ENCODE measurements around the gene LAMP1.
"Not testable (repeated sequence)": the region's sequence is repeated elsewhere in the genome, so short reads cannot be mapped to it uniquely, and the experiment has no call there.

Gene LAMP1

GRCh38 chr13:113371061-113371460 is 74.0 kb downstream of the LAMP1 start:
- DNase-seq (ENCODE audit: extremely low read depth, insufficient read length): no peak
- TF ChIP-seq CTCF (IDR thresholded peaks at IDR 0.05; ENCODE audit: insufficient read depth, low read length, poor library complexity, severe bottlenecking): no peak

GRCh38 chr13:113371701-113372100 is 74.7 kb downstream of the LAMP1 start:
- not testable (repeated sequence) for H3K36me3 ChIP-seq (ENCODE audit: control insufficient read depth, insufficient read depth, low read length); H3K27me3 ChIP-seq (replicated peaks; ENCODE audit: control insufficient read depth, insufficient read depth, low read length); H3K4me3 ChIP-seq (replicated peaks; ENCODE audit: low read depth, low read length); DNase-seq (ENCODE audit: extremely low read depth, insufficient read length)

More at GRCh38 chr13:113371061-113371460, 74.0 kb downstream of the LAMP1 start:
- no peaks in the 10 kb centered on the region for H3K27me3 ChIP-seq (replicated peaks; ENCODE audit: control insufficient read depth, insufficient read depth, low read length)
- H3K36me3 ChIP-seq (ENCODE audit: control insufficient read depth, insufficient read depth, low read length): no peaks in the 10 kb centered on the region
- no peak overlapping the region for H3K4me3 ChIP-seq (replicated peaks; ENCODE audit: low read depth, low read length)
